Thoracic aorta (tissue), 2 donors: ENCODE results near the gene MRTFB. TPM values are rescaled to one million over a fixed set of nuclear protein-coding genes. Genes with fewer than 3 reads are reported as not detected.
"Not testable (repeated sequence)": the region's sequence is repeated elsewhere in the genome, so short reads cannot be mapped to it uniquely, and the experiment has no call there.

Experiments
- ATAC-seq: fragments of 150-250 bp; one replicate; pipeline ENCODE4 v1.8.0; 2017; ENCODE audit warnings: low read depth; ENCODE audit not compliant: insufficient number of reproducible peaks, low FRiP score
- DNase-seq: peaks from one replicate; pipeline ENCODE4 v3.0.0-alpha.2; 2020; ENCODE audit warnings: low spot score
- H3K27ac ChIP-seq, 2 donors: fragments of 200-600 bp; sonication (generic); 1 replicate in 1 of 2; 2 replicates in 1 of 2; pipeline ENCODE4 v1.5.1; 2016; ENCODE audit warnings: mild to moderate bottlenecking in 2 of 2, moderate library complexity in 2 of 2
- H3K27me3 ChIP-seq: fragments of 200-600 bp; sonication (generic); replicated peaks from 2 replicates; pipeline ENCODE4 v1.6.0; 2016; ENCODE audit warnings: mild to moderate bottlenecking; ENCODE audit not compliant: insufficient read depth
- H3K36me3 ChIP-seq: fragments of 200-600 bp; sonication (generic); one replicate; pipeline ENCODE4 v1.5.1; 2016
- H3K4me1 ChIP-seq, 2 donors: fragments of 200-600 bp; sonication (generic); 1 replicate in 1 of 2; 2 replicates in 1 of 2; pipeline versions ENCODE4 v1.5.1 to v1.6.0; 2016; ENCODE audit warnings: low read depth in 2 of 2, mild to moderate bottlenecking in 1 of 2; ENCODE audit not compliant: control insufficient read depth in 1 of 2
- H3K4me3 ChIP-seq: fragments of 200-600 bp; sonication (generic); 2 replicates; pipeline ENCODE4 v1.5.1; 2016; ENCODE audit warnings: mild to moderate bottlenecking
- H3K9me3 ChIP-seq: fragments of 200-600 bp; sonication (generic); 2 replicates; pipeline ENCODE4 v1.5.1; 2016
- CTCF ChIP-seq: fragments of 200-600 bp; sonication (generic); IDR thresholded peaks from one replicate; pipeline ENCODE4 v1.5.1; 2019; ENCODE audit warnings: antibody characterized with exemption
- total RNA-seq, 2 donors: library from RNA; depleted of rRNA; stranded (reverse); fragments of >200 nt; gene quantifications; one replicate each; pipeline versions ENCODE4 v1.1.0 to v1.2.3, GENCODE V29; 2016

The MRTFB gene
- total RNA-seq, 2 donors from 2014 or later = 38.0 to 73.8 TPM

- no peak for ATAC-seq
- H3K4me3 ChIP-seq = no peak overlapping the region
- H3K9me3 ChIP-seq = no peaks in the 10 kb centered on the region
- no peak overlapping the region for H3K27ac ChIP-seq
- DNase-seq = no peak
- no peaks in the 10 kb centered on the region for H3K27me3 ChIP-seq
- no peak for TF ChIP-seq CTCF
- H3K4me1 ChIP-seq = peaks cover 0 to 7% of the 10 kb centered on the region in 2 donors
- H3K36me3 ChIP-seq = no peaks in the 10 kb centered on the region
These were observed 28.4 kb upstream of the MRTFB start for GRCh38 chr16:14042706-14043105.

GRCh38 chr16:14043278-14043677 lies 27.8 kb upstream of the MRTFB start:
- no peaks in the 10 kb centered on the region for H3K36me3 ChIP-seq
- H3K4me3 ChIP-seq = no peak overlapping the region
- DNase-seq (no peak), ATAC-seq (no peak)
- H3K27me3 ChIP-seq = no peaks in the 10 kb centered on the region
- peaks cover 0 to 7% of the 10 kb centered on the region in 2 donors for H3K4me1 ChIP-seq
- H3K27ac ChIP-seq = peak overlapping the region in 1 of 2 donors; percentile 9
- no peak for TF ChIP-seq CTCF
- H3K9me3 ChIP-seq = no peaks in the 10 kb centered on the region

GRCh38 chr16:14043793-14044192 lies 27.3 kb upstream of the MRTFB start:
- peak overlapping the region in 1 of 2 donors; percentile 9 for H3K27ac ChIP-seq
- no peaks in the 10 kb centered on the region for H3K36me3 ChIP-seq
- no peak for TF ChIP-seq CTCF
- no peak for ATAC-seq
- no peaks in the 10 kb centered on the region for H3K27me3 ChIP-seq
- no peaks in the 10 kb centered on the region for H3K9me3 ChIP-seq
- no peak overlapping the region for H3K4me3 ChIP-seq
- peaks cover 0 to 7% of the 10 kb centered on the region in 2 donors for H3K4me1 ChIP-seq
- DNase-seq = no peak

GRCh38 chr16:14047121-14047859 lies 23.8 kb upstream of the MRTFB start:
- DNase-seq = not testable (repeated sequence)

GRCh38 chr16:14050291-14051027 lies 20.7 kb upstream of the MRTFB start:
- Histone ChIP-seq H3K4me1 (no peaks in the 10 kb centered on the region), H3K27me3 (no peaks in the 10 kb centered on the region), H3K36me3 (no peaks in the 10 kb centered on the region), H3K27ac (no peak overlapping the region), H3K4me3 (no peak overlapping the region), H3K9me3 (no peaks in the 10 kb centered on the region)
- ATAC-seq (no peak), DNase-seq (no peak)
- TF ChIP-seq CTCF = no peak

More at GRCh38 chr16:14047121-14047859, 23.8 kb upstream of the MRTFB start:
- H3K36me3 ChIP-seq, ATAC-seq, H3K4me3 ChIP-seq, H3K9me3 ChIP-seq, H3K27ac ChIP-seq, H3K27me3 ChIP-seq, H3K4me1 ChIP-seq: not testable (repeated sequence)
